Mucosa of descending colon (tissue), 3 donors: ENCODE results near the gene NME7. TPM values are rescaled to one million over a fixed set of nuclear protein-coding genes. Genes with fewer than 3 reads are reported as not detected.

Experiments
- ATAC-seq: fragments of 200-7000 bp; cut with Tn5 transposase; one replicate; pipeline ENCODE4 v1.9.1; 2020; ENCODE audit warnings: mild to moderate bottlenecking, moderate library complexity
- DNase-seq, 3 donors: peaks; one replicate each; pipeline ENCODE4 v3.0.0-alpha.2; 2020
- H3K36me3 ChIP-seq: fragments of 200-600 bp; one replicate; pipeline ENCODE4 v1.8.0; 2021; ENCODE audit warnings: low read depth, mild to moderate bottlenecking
- H3K4me1 ChIP-seq: fragments of 200-600 bp; one replicate; pipeline ENCODE4 v1.8.0; 2021; ENCODE audit warnings: low read depth, mild to moderate bottlenecking
- H3K4me3 ChIP-seq: fragments of 200-600 bp; one replicate; pipeline ENCODE4 v1.8.0; 2021; ENCODE audit warnings: mild to moderate bottlenecking
- H3K9me3 ChIP-seq: fragments of 200-600 bp; one replicate; pipeline ENCODE4 v1.8.0; 2021; ENCODE audit warnings: mild to moderate bottlenecking
- CTCF ChIP-seq: fragments of 200-600 bp; IDR thresholded peaks from one replicate; pipeline ENCODE4 v1.8.0; 2022; ENCODE audit warnings: antibody characterized with exemption, mild to moderate bottlenecking
- intact Hi-C, 2 donors: fragments of 100-400 bp; cut with DNase I in 1 of 2; cut with micrococcal nuclease in 1 of 2; formaldehyde crosslinking; loops; one replicate each; pipeline versions ENCODE4 v1.11.0 to v1.11.1; 2022; cut with DNase I, micrococcal nuclease
- total RNA-seq, 3 donors: library from RNA; stranded (reverse); fragmentation: NEBNext Ultra II Directional in 2 of 3; extraction: Animal tissue kit (Norgen Biotek cat#: 25700) in 2 of 3; gene quantifications; one replicate each; pipeline versions ENCODE4 v1.2.1 to v1.2.4, GENCODE V29; 2021 to 2023
- donor health status: DM: no; HTN: no; CAD: no; lungs with moderate emphysema.
- donor health status: DM: no; HTN: no; CAD: no.
- donor health status: DM: no; HTN: yes; CAD: no.

The NME7 gene
- total RNA-seq, 3 donors from 2014 or later = 6.4 to 15.6 (median 7.2) TPM

- no peak for ATAC-seq
- H3K4me3 ChIP-seq = no peak overlapping the region
- H3K36me3 ChIP-seq = no peaks in the 10 kb centered on the region
- no peaks in the 10 kb centered on the region for H3K9me3 ChIP-seq
- intact Hi-C loops = no loop called here
- H3K4me1 ChIP-seq = no peaks in the 10 kb centered on the region
- no peak for DNase-seq
- TF ChIP-seq CTCF = no peak
Observed at GRCh38 chr1:169133228-169133576, 234.4 kb downstream of the NME7 start.

- intact Hi-C loops = no loop called here
- Histone ChIP-seq H3K9me3 (no peaks in the 10 kb centered on the region), H3K4me1 (no peaks in the 10 kb centered on the region), H3K36me3 (no peaks in the 10 kb centered on the region), H3K4me3 (no peak overlapping the region)
- no peak for TF ChIP-seq CTCF
- DNase-seq (no peak), ATAC-seq (peak; percentile 21)
Observed at GRCh38 chr1:169132512-169133227, 234.9 kb downstream of the NME7 start.

- Histone ChIP-seq H3K4me1 (no peaks in the 10 kb centered on the region), H3K36me3 (no peaks in the 10 kb centered on the region), H3K9me3 (no peaks in the 10 kb centered on the region), H3K4me3 (no peak overlapping the region)
- intact Hi-C loops = no loop called here
- TF ChIP-seq CTCF = no peak
- ATAC-seq = no peak
- no peak for DNase-seq
Observed at GRCh38 chr1:169130683-169131082, 236.9 kb downstream of the NME7 start.

GRCh38 chr1:169129109-169129784, 238.3 kb downstream of the NME7 start:
- no peak for DNase-seq
- ATAC-seq = no peak
- Histone ChIP-seq H3K9me3 (no peaks in the 10 kb centered on the region), H3K4me1 (no peaks in the 10 kb centered on the region), H3K4me3 (no peak overlapping the region), H3K36me3 (no peaks in the 10 kb centered on the region)
- TF ChIP-seq CTCF = no peak
- intact Hi-C loops = no loop called here

- ATAC-seq (no peak), DNase-seq (no peak)
- no peaks in the 10 kb centered on the region for H3K9me3 ChIP-seq
- TF ChIP-seq CTCF = no peak
- no peak overlapping the region for H3K4me3 ChIP-seq
- H3K36me3 ChIP-seq = no peaks in the 10 kb centered on the region
- no peaks in the 10 kb centered on the region for H3K4me1 ChIP-seq
- intact Hi-C loops = no loop called here
Observed at GRCh38 chr1:169128562-169128961, 239.0 kb downstream of the NME7 start.
